Measurements from ENCODE around the gene COL1A1. TPM values are rescaled to one million over a fixed set of nuclear protein-coding genes. Genes with fewer than 3 reads are reported as not detected.

The COL1A1 gene
- total and polyA plus RNA-seq, 2 of the 13 experiments (the other 11 are each of a cell fraction or from before 2014, with no cell fraction given): 0.05 TPM; not detected in 1

- 0 out of 2 replicates have a peak, but pooled peaks cover 9% of the 10 kb centered on the region for H3K4me1 ChIP-seq (ENCODE audit: insufficient read depth, low read length)
- no peak overlapping the region for H3K4me3 ChIP-seq (replicated peaks in 1 of 3; ENCODE audit: insufficient read depth in 1 of 3, low read depth in 2 of 3, low read length in 3 of 3)
- no peaks in the 10 kb centered on the region for H3K36me3 ChIP-seq (replicated peaks in 1 of 2; ENCODE audit: control insufficient read depth in 1 of 2, insufficient read depth in 2 of 2, low read length in 2 of 2)
- peak; percentile 19; the same call in 1 of the 3 replicates for ATAC-seq
- in situ Hi-C loops (cut with HindIII; ENCODE audit: extremely low pct_ligation_motif_present, low pct_unique_long_range_greater_than_20kb): no loop called here
- H3K79me2 ChIP-seq (ENCODE audit: insufficient read depth, low read length): no peaks in the 10 kb centered on the region
- no peaks in the 10 kb centered on the region; the same call in 1 of the 2 replicates for H4K20me1 ChIP-seq (ENCODE audit: insufficient read depth, low read length)
- no peak overlapping the region for H2AFZ ChIP-seq (ENCODE audit: low read length)
- intact Hi-C loops (cut with micrococcal nuclease; ENCODE audit: unreplicated experiment): loop anchor here (1.0 kb wide), 1 partner anchor 29 kb away; no protein-coding TSS in a partner anchor
- no peak overlapping the region for H3K9ac ChIP-seq (ENCODE audit: insufficient read depth, low read depth, low read length)
- no TSS peak for BruUV-seq (replicated peaks)
- DNase-seq (ENCODE audit: low spot score): peak; percentile 72
- no peak overlapping the region for H3K4me2 ChIP-seq (ENCODE audit: low read depth, low read length)
- ChIA-PET POLR2A (no interaction called here), CTCF (ENCODE audit: low intra/inter-chr PET ratio, low total read pairs) (interaction anchor here (1.5 to 9.4 kb wide), 4 partner anchors 20 to 98 kb away, joined by 10 to 301 read pairs (median 130); partner anchors contain the start of gene TMEM92)
- H3K27me3 ChIP-seq (ENCODE audit: control insufficient read depth in 1 of 2, insufficient read depth in 2 of 2, low read length in 2 of 2): peaks cover 12 to 74% of the 10 kb centered on the region in 2 experiments
- FAIRE-seq: peak; percentile 71
- H3K27ac ChIP-seq (ENCODE audit: extremely low read length, insufficient read depth, low read length): no peak overlapping the region
- H3K9me3 ChIP-seq (ENCODE audit: low read length): no peaks in the 10 kb centered on the region
- 3% methylated on average over 7 of the region's 7 CpGs for WGBS (ENCODE audit: low lambda C conversion rate)
- no peak for TF ChIP-seq ZNF280B (CRISPR knock-in tag; IDR thresholded peaks at IDR 0.05; ENCODE audit: borderline replicate concordance)
- TF ChIP-seq ZNF431 (CRISPR knock-in tag; IDR thresholded peaks at IDR 0.05; ENCODE audit: borderline replicate concordance, low read depth): no peak
- TF ChIP-seq HOXA9 (CRISPR knock-in tag; IDR thresholded peaks at IDR 0.05; ENCODE audit: borderline replicate concordance): no peak
- peak; percentile 70 for TF ChIP-seq STAG1 (CRISPR knock-in tag; IDR thresholded peaks at IDR 0.05)
- peak; percentile 70 for TF ChIP-seq RAD21 (CRISPR knock-in tag; IDR thresholded peaks at IDR 0.05)
- TF ChIP-seq MXI1 (IDR thresholded peaks at IDR 0.05; ENCODE audit: borderline replicate concordance, low read depth, low read length): no peak
- no peak for TF ChIP-seq CENPBD1 (CRISPR knock-in tag; IDR thresholded peaks at IDR 0.05; ENCODE audit: borderline replicate concordance, low read depth)
- TF ChIP-seq ZNF609 (CRISPR knock-in tag; IDR thresholded peaks at IDR 0.05; ENCODE audit: borderline replicate concordance): no peak
- no peak for TF ChIP-seq DMTF1 (CRISPR knock-in tag; IDR thresholded peaks at IDR 0.05)
- peak; percentile 91 for TF ChIP-seq XRCC5 (optimal IDR thresholded peaks at IDR 0.05; ENCODE audit: low read length)
- TF ChIP-seq CTCF (CRISPR knock-in tag; IDR thresholded peaks at IDR 0.05): peak; percentile 87
These were observed 3.3 kb downstream of the COL1A1 start for GRCh38 chr17:50198026-50198669.
